GM19043 (cell line): ENCODE results near the gene AMHR2.

Experiments used
- ATAC-seq: cut with Tn5 transposase; IDR thresholded peaks from one replicate; pipeline ENCODE4 v1.9.1; 2021; ENCODE audit warnings: low read depth; ENCODE audit not compliant: unreplicated experiment

Gene AMHR2

DNA sequence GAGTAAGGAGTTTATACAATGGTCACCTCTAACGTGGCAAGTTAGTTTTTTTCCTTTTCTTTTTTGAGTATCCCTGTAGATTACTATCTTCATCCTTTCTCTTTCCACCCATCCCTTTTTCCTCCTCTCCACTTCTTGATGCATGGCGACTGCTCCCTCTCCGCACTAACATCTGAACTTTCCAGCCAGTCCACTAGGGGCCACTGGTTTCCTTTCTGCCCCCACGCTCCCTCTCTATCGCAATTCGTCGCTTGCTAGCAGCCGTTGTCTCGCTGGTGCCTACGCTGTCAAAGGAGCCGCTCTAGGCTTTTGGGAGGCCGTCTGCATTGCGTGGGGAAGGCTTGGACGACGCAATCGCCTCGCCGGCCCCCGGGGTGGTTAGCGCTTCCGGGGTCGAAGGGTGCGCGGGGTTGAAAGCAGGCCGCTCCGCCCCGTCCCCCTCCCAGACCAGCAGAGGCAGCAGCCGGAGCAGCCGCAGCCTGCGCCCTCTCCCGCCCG is 28.1 kb downstream of the AMHR2 start, which contains the start of gene PCBP2:
Gene PCBP2 (plus strand): TSS at position 442 of the 498 bp plus-strand sequence. CDS start 2,699 bp downstream, outside the sequence.
- peak; percentile 97 for ATAC-seq

DNA sequence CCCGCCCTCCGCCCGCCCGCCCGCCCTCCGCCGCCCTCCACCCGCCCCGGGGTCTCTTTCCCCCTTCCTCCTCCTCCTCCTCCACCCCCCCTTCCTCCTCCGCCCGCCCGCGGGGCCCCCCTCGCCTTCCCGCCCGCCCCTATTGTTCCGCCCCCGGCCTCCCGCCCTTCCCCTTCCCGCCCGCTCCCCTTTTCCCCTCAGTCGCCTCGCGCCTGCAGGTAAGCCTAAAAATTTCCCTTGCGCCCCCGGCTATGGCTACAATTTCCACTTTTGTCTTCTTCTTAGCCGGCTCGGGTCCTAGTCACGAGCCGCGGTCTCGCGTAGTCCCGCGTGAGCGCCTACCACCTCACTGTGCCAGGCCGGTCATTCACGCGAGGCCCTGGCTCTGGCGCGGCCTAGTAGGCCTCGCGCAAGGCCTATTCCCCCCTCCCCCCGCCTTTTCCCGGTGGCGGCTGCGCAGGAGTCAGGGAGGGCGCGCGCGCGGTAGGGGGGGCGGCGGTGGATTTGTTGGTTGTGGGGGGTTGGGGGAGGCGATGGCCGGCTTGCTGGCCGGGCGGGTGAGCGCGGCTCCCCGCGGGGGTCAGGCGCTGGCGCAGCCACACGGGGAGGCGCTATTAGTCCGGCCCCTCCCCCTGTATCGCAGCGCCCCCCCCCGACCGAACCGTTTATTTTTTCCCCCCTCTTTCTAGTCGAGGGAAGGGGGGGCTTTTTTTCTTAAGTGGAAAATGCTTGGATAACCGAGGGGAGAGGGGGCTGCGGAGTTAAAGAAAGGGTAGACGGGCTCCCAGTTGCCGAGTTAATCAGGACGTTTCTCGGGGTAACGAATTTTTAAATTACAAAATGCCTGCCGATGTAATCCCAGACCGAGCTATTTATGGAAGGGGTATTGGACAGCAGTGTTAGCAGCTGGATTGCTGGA is 28.8 kb downstream of the AMHR2 start:
- no peak for ATAC-seq

DNA sequence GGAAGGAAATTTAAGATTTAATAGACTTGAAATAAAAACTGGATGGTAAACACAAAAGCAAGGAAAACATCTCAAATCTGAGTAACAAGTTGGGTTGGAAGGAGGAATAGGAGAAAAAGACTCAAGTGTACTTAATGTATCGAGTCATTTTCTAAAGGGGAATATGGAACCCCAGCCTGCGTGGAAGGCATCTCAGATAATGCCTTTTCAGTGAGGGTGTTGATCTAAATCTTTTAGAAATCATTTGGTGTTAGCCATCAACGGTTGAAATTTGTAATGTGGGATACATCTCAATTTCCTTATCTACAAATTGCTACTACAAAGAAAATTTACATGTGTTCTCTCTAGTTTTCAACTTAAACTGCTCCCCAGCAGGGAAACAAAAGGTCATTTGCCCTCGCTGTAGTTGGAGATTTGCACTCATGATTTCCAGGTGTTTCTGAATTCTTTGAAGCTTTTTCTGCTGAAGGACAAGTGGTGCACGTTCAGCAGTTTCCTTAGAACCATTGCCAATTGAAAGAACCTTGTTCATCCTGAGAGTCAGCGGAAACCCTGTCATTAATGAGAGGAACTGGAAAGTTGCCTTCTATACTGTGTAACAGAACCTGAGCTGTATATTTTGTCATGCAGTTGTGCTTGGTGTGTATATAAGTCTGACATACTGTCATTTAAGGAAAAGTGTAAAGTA is 30.4 kb downstream of the AMHR2 start:
- no peak for ATAC-seq

DNA sequence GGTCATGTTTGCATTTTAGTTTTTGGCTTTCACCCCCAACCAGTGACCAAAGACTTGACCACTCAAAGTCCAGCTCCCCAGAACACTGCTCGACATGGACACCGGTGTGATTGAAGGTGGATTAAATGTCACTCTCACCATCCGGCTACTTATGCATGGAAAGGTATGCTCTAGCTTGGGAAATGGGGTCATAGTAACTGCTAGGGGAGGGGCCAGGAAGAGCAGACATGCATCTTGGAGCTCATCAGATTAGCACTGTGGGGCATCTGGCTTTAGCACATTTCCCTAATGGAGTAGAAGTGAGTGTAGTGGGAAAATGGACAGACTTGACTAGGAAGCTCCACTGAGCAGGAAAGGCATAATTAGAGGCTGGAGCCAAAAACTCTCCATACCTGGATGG is 31.1 kb downstream of the AMHR2 start:
- no peak for ATAC-seq

DNA sequence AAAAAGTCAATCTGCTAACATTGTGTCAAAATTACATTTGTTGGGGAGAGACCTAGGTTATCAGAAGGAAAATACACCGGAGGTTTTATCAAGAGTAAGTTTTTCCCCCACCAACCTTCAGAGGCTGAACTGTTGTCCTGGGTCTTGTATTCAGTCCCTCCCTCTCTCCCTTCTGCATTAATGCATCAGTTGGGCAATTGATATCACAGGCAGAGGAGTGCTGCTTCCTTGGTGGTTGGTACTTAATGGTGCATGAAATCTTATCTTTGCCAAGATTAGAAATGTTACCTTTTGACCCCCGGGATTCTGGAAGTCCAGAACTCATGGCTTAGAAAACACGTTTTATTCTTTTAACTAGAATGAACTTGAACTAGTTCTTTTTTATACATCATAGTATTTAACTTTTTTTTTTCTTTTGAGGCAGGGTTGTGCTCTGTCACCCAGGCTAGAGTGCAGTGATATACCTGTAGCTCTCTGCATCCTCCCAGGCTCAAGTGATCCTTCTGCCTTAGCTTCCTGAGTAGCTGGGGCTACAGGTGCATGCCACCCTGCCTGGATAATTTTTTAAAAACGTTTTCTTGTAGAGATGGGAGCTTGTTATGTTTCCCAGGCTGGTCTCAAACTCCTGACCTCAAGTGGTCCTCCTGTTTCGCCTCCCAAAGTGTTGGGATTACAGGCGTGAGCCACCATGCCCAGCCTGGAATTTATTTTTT is 33.2 kb downstream of the AMHR2 start:
- ATAC-seq: no peak

DNA sequence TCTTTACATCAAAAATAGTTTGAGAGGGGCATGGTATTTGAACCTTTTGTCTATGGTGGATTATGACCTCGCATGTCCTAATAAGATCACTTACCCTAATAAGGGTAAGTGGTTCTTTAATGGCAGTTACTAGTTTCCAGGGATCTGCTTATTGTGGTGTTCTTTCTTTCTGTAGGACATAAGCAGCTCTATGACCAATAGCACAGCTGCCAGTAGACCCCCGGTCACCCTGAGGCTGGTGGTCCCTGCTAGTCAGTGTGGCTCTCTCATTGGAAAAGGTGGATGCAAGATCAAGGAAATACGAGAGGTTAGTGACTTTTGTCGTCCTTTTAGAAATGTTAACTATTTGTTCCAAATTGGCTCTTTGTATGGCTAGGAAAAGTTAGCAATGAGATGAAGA is 35.4 kb downstream of the AMHR2 start:
- ATAC-seq: no peak

DNA sequence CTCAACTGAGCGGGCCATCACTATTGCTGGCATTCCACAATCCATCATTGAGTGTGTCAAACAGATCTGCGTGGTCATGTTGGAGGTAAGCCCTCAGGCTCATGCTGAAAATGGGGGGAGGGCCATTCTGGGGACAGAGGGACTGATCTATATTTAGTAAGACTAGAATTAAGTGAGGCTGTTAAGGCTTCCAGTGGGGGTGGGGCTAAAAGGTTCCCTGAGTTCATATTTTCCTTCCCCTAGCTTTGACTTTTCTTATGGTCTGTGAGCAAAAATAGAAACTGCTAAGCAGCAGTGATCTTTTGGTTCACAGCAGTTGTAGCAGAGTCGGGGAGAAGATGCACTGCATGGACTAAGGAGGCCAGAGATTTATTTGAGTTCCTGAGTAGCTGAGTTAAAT is 37.4 kb downstream of the AMHR2 start:
- no peak for ATAC-seq

DNA sequence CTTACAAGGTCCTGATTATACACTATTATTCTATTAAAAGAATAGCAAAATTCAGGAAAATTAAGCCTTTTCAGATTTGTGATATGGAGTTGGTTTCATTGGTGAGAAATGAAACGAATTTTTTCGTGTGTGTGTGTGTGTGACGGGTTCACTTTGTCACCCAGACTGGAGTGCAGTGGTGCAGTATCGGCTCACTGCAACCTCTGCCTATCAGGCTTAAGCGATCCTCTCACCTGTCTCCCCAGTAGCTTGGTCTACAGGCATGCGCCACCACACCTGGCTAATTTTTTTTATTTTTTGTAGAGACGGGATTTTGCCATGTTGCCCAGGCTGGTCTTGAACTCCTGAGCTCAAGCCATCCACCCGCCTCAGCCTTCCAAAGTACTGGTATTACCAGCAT is 37.9 kb downstream of the AMHR2 start:
- ATAC-seq: no peak

DNA sequence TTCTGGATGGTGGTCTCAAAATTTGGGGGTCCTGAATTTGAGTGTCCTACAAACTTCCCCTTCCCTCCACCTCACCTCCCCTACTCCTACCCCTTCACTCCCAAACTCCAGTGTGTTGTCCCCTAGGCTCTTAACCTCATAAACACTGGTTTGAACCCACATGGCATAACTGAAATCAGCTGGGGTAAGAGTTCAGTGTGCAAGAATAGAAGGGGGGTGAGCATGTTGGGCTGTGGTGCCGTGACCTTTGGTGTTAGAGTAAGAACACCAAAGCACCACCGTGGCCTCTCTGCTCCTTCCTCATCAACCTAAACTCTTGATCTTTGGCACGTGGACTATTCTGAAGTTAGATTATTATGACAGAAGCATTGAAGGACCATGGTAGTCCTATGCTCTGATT is 39.3 kb downstream of the AMHR2 start:
- no peak for ATAC-seq

DNA sequence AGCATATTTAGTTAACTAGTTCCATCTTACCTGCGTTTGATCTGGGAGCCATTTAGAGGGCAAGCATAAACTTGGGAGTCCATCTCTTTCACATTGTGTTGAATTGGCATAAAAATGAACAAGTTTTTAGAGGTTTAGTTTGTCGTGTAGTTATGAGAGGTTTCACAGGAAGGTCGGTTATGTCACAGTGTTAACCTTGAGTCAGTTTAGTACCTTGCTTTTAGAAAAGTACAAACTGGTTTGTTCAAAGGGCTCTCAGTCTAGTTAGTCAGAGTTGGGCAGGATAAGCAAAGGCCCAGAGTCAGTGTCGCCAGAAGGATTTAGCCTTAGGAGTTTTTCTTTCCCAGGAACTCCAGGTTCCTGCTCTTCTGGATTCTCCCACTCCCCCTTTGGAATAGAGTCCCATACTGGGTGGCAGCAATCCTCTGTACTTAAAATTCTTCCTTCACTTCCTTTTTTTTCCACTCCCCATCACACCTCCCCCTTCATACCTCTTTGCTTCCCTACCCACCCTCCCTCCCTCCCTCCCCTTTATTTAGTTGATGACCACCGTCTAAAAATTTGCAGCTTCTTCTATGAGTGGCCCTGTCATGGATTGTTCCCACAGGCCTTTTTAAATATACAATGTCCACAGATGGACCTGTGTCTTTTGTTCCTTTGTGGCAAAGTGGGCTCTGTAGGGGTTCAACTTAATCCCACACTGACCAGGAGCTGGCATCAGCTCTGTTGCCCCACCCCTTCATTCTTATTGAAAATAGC is 40.3 kb downstream of the AMHR2 start:
- ATAC-seq: no peak

DNA sequence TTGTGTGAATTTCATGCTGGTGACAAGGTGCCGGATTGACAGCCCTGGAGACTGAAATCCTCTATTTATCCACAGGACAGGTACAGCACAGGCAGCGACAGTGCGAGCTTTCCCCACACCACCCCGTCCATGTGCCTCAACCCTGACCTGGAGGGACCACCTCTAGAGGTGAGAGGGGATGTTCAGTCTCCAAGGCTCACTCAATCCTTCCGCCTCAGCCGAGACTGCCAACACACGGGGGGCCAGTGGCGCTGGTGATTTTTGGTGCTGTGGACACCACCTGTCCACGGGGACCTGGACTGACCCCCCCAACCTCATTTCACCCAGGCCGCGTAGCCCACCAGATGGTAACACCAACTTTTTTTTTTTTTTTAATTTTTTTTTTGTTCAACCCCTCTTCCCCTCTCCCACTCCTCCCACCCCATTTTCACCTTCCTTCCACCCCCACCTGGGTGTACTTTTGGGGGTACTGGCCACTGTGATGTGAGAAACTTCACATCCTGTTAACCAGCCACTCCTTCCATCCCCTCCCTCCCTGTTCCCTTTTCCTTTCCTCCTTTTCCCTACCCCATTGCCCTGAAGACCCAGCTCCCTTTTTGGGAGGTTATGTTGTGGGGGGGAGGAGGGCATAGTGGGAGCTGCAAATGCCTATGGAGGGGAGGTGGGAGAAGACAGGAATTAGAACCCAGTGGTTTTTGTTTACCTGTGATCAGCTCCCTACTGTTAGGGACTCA is 41.2 kb downstream of the AMHR2 start:
- ATAC-seq: no peak

DNA sequence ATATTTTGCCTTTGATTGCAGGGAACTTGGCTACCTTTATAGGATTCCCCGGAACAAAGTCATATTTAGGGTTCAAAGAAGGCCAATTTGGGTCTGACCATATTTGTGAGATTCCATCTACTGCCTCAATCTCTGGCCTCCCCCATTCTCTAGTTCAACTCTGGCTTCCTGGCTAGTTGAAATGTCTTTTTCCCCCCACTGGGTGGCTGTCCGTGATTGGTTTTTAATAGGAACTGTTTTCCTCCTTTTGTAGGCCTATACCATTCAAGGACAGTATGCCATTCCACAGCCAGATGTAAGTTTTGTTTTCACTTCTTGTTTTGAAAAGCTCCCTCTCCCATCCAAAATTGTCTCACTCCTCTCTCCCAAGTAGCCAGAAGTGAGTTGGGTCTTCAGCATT is 42.0 kb downstream of the AMHR2 start:
- no peak for ATAC-seq

DNA sequence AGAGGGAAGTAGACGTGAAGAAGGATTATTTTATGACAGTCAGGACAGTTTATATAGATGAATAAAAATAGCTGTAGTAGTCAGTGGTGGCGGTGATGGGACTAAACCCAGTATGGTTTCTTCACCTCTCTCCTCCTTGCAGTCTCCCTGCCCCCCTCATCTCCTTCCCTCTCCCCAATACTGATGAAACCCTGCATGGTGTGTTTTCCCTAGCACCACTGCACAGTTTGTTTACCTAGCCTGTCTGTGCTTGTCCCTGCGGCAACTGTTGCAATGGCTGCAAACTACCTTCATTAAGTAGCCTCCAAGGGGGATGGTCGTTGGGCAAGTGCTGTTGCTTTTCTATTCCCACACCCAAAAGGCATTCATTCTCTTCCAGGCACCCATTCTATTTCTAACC is 43.0 kb downstream of the AMHR2 start:
- ATAC-seq: no peak

DNA sequence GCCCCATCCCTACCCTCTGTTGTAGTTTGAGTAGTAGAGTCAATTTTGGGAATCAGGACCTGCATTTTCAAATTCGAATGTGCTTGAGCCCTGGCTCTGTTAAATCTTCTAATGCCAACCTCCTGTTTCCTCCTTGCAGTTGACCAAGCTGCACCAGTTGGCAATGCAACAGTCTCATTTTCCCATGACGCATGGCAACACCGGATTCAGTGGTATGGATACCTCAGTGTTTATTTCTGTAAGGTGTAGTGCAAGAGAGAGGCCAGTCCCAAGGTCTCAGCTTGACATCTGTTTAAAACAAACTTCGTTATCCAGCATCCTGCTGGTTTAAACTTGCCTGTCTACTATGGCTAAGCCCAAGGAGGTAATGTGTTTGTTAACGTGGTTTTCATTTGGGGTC is 43.4 kb downstream of the AMHR2 start:
- no peak for ATAC-seq

DNA sequence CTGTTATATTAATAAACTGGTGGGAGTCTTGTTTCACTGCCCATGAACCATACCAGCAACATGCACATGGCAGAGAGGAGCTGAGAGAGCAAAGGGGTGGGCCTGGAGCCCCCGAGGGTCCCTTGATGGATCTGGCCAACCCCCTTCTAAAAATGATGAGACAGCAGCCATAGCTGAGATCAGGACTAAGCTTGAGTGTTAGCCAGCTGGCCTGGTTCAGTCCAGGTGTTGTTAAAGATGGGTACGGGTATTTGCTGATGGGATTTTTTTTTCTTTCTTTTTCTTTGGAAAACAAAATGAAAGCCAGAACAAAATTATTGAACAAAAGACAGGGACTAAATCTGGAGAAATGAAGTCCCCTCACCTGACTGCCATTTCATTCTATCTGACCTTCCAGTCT is 44.2 kb downstream of the AMHR2 start:
- no peak for ATAC-seq

DNA sequence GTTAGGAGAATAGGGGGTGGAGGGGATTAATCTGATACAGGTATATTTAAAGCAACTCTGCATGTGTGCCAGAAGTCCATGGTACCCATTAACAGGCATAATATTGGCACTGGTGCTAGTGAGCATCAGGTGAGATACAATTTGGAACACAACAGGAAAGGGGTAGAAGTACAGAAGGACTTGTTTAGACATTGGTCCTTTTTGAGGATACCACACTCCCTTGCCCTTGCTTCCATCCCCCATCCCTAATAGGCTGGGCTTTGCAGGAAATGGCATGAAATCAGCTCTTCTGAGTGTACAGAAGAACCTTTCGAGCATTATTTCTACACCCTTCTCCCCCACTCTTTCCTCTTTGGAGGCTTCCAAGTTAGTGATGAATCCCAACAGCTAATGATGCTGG is 44.6 kb downstream of the AMHR2 start:
- no peak for ATAC-seq

DNA sequence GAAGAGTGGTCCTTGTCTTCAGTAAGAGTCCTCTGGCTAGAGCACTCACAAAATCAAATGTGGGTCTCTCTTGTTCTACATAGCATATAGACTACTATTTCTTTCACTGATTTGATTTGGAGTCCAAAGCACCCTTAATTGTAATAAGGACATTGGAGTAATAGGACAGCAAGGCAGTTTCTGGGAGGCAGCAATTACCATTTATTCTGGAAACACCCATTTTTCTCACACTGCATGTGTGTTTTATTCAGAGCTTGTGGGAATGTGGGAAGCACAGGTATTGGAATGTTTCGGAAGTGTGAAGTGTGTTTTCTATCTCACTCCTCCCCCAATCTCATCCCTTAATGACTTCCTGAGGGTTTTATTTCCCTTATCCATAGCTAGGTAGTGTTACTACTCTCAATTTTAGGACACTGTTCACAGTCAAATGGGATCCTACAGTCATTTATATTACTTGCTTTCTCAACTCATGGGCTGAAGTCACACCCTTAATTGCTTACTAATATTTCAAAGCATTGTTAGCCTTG is 48.5 kb downstream of the AMHR2 start:
- ATAC-seq: no peak

DNA sequence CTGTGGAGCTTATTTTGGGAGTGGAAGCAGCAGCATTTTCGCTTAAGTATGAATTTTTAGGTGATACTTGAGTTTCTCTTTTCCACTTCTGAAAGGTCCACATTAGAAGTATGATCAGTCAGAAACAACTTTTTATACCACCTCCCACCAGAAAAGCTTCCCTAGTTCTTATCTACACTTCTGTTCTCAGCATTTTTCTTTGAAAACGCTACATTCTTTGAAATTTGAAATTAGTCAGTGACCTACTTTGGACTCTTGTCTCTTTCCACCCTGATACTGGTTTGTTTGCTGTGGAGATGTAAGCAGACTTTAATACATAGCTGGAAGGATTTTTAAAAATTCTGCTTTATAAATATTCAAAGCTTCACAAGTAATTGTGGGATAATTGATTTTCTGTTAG is 50.4 kb downstream of the AMHR2 start:
- ATAC-seq: no peak

DNA sequence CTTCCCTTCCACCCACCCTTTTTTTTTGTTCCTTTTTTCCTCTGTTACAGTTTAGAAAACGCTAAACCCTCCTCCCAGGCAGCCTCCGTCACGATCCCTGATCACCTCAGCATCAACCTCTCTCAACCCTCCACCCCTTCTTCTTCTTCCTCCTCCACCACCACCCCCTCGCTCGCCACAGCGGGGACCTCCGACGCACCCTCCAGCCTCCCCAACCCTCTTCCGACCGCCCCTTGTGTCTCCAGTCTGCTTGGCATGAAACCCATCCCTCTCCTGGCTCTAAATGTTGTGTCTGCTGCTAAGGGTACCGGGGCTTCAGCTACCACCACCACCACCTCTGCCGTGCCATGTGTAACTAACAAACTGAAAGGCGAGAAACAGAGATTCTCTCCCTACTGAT is 51.2 kb downstream of the AMHR2 start:
- no peak for ATAC-seq
